Calu3 (cell line): Measurements from ENCODE around the gene FNDC4. TPM values are rescaled to one million over a fixed set of nuclear protein-coding genes. Genes with fewer than 3 reads are reported as not detected.

Experiments
- BruUV-seq: library from RNA; stranded (reverse); fragments of 400-500 nt; replicated peaks from 2 replicates; lab custom pipeline; 2021; lab: Mats Ljungman, UMichigan
- CTCF ChIA-PET: fragments of 300-600 bp; sonication (Branson Sonifier 250); formaldehyde crosslinking; loops from one replicate; lab custom pipeline; 2022; ENCODE audit warnings: antibody characterized with exemption; lab: Charles Lee
- DNase-seq: peaks from one replicate; pipeline ENCODE4 v3.0.0; 2022
- H3K27ac Mint-ChIP-seq: one replicate; pipeline ENCODE4 v1.8.0; 2022; ENCODE audit warnings: mixed read lengths; ENCODE audit not compliant: unreplicated experiment
- H3K27me3 Mint-ChIP-seq: one replicate; pipeline ENCODE4 v1.8.0; 2022; ENCODE audit warnings: mixed read lengths; ENCODE audit not compliant: unreplicated experiment
- H3K36me3 Mint-ChIP-seq: one replicate; pipeline ENCODE4 v1.8.0; 2022; ENCODE audit warnings: mild to moderate bottlenecking, moderate library complexity, mixed read lengths; ENCODE audit not compliant: insufficient read depth, unreplicated experiment
- H3K4me1 Mint-ChIP-seq: one replicate; pipeline ENCODE4 v1.8.0; 2022; ENCODE audit warnings: mild to moderate bottlenecking, low read depth, mixed read lengths; ENCODE audit not compliant: unreplicated experiment
- H3K4me3 Mint-ChIP-seq: one replicate; pipeline ENCODE4 v1.8.0; 2022; ENCODE audit warnings: mild to moderate bottlenecking, low read depth, moderate library complexity, mixed read lengths; ENCODE audit not compliant: unreplicated experiment
- H3K9me3 Mint-ChIP-seq: one replicate; pipeline ENCODE4 v1.8.0; 2022; ENCODE audit warnings: low read depth, mixed read lengths; ENCODE audit not compliant: unreplicated experiment
- CTCF ChIP-seq: fragments of 200-600 bp; IDR thresholded peaks from one replicate; pipeline ENCODE4 v1.8.0; 2022; ENCODE audit warnings: antibody characterized with exemption; ENCODE audit not compliant: unreplicated experiment
- intact Hi-C: fragments of 100-400 bp; cut with micrococcal nuclease; formaldehyde crosslinking; loops from one replicate; pipeline ENCODE4 v1.10.0; 2022; ENCODE audit not compliant: unreplicated experiment
- total RNA-seq: library from RNA; stranded (reverse); gene quantifications from 2 replicates; pipeline ENCODE4 v1.2.3, GENCODE V29; 2022

FNDC4 gene
- total RNA-seq, 1 experiment from 2014 or later = 7.2 TPM

- intact Hi-C loops = loop anchor here (10.0 kb wide), 1 partner anchor 130 kb away; the partner anchor contains the start of genes CCDC121 and GPN1
Measured at GRCh38 chr2:27494284-27494943, 586 bp downstream of the FNDC4 start.

GRCh38 chr2:27493948-27494283 lies 1.1 kb downstream of the FNDC4 start:
- CTCF ChIA-PET = no interaction called here

More at GRCh38 chr2:27494284-27494943, 586 bp downstream of the FNDC4 start:
- BruUV-seq = no TSS peak
- H3K27me3 Mint-ChIP-seq = no peaks in the 10 kb centered on the region
- H3K4me1 Mint-ChIP-seq = peaks cover 43% of the 10 kb centered on the region
- peaks cover 31% of the 10 kb centered on the region for H3K36me3 Mint-ChIP-seq
- TF ChIP-seq CTCF = no peak
- peak overlapping the region; percentile 57 for H3K4me3 Mint-ChIP-seq
- H3K9me3 Mint-ChIP-seq = no peaks in the 10 kb centered on the region
- DNase-seq = peak; percentile 11
- no peak overlapping the region for H3K27ac Mint-ChIP-seq
- CTCF ChIA-PET = no interaction called here

GRCh38 chr2:27492557-27492956 lies 2.4 kb downstream of the FNDC4 start:
- intact Hi-C loops = loop anchor here (10.0 kb wide), 1 partner anchor 132 kb away; the partner anchor contains the start of genes CCDC121 and GPN1
- CTCF ChIA-PET = no interaction called here

More at GRCh38 chr2:27493948-27494283, 1.1 kb downstream of the FNDC4 start:
- Mint-ChIP-seq H3K9me3 (no peaks in the 10 kb centered on the region), H3K36me3 (peaks cover 34% of the 10 kb centered on the region), H3K27ac (no peak overlapping the region), H3K4me3 (peak overlapping the region; percentile 57), H3K4me1 (peaks cover 38% of the 10 kb centered on the region), H3K27me3 (no peaks in the 10 kb centered on the region)
- intact Hi-C loops = loop anchor here (10.0 kb wide), 1 partner anchor 131 kb away; the partner anchor contains the start of genes CCDC121 and GPN1
- no peak for TF ChIP-seq CTCF
- BruUV-seq = TSS peak; percentile 20
- DNase-seq = no peak

More at GRCh38 chr2:27492557-27492956, 2.4 kb downstream of the FNDC4 start:
- H3K4me1 Mint-ChIP-seq = peaks cover 32% of the 10 kb centered on the region
- BruUV-seq = no TSS peak
- DNase-seq = no peak
- peaks cover 34% of the 10 kb centered on the region for H3K36me3 Mint-ChIP-seq
- no peak for TF ChIP-seq CTCF
- no peak overlapping the region for H3K27ac Mint-ChIP-seq
- no peak overlapping the region for H3K4me3 Mint-ChIP-seq
- no peaks in the 10 kb centered on the region for H3K27me3 Mint-ChIP-seq
- no peaks in the 10 kb centered on the region for H3K9me3 Mint-ChIP-seq
